ENCODE data around the gene OPTC.

The OPTC gene

GRCh38 chr1:203528976-203529835 lies 35.3 kb downstream of the OPTC start:
- H3K9ac ChIP-seq (ENCODE audit: low read depth, low read length): no peak overlapping the region
- peaks cover 12% of the 10 kb centered on the region for H3K4me1 ChIP-seq (ENCODE audit: control insufficient read depth, insufficient read depth, low read length)
- H3K27me3 ChIP-seq (ENCODE audit: control insufficient read depth, insufficient read depth, low read length): no peaks in the 10 kb centered on the region
- H3K9me3 ChIP-seq (ENCODE audit: control insufficient read depth, insufficient read depth, low read length): no peaks in the 10 kb centered on the region
- no peak overlapping the region for H3K4me3 ChIP-seq (ENCODE audit: low read depth, low read length)
- no peaks in the 10 kb centered on the region for H3K36me3 ChIP-seq (ENCODE audit: control insufficient read depth, insufficient read depth, low read length)

DNA sequence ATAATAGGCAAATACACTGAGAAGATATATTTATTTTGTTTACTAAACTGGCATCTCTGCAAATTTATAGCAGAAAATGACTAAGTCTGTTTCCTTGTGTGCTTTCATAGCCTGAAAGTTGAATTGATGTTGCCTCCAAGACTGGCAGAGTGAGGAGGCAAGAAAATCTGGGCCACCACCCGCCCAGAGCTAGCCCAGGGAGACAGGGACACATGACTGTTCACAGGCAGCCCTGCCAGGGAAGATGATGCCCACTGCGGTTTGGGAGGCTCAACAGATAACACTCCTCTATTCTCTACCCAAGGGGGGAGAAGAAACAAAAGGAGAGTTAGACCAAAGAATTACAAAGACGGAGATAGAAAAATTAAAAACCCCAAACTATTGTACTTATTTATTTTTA lies 37.1 kb downstream of the OPTC start:
- Histone ChIP-seq H3K36me3 (ENCODE audit: control insufficient read depth, insufficient read depth, low read length) (no peaks in the 10 kb centered on the region), H3K4me3 (ENCODE audit: low read depth, low read length) (no peak overlapping the region), H3K27me3 (ENCODE audit: control insufficient read depth, insufficient read depth, low read length) (no peaks in the 10 kb centered on the region), H3K9ac (ENCODE audit: low read depth, low read length) (no peak overlapping the region), H3K9me3 (ENCODE audit: control insufficient read depth, insufficient read depth, low read length) (no peaks in the 10 kb centered on the region), H3K4me1 (ENCODE audit: control insufficient read depth, insufficient read depth, low read length) (no peaks in the 10 kb centered on the region)

DNA sequence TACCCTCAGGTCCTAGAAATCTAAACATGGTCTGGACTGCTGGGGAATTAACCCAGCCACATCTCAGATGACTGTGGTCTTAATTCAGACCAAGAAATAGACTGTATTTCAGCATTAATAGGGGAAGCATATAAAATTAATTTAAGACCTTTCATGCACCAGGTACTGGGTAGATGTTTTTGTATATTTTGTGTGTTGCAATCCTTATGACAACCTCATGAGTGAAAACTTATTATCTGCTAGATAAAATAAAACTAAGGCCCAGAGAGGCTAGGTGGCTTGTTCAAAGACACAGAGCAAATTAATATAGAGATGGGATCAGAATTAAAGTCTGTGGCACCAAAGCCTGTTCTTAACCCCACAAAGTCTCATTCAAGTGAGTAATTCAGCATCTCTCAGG lies 40.1 kb downstream of the OPTC start:
- no peaks in the 10 kb centered on the region for H3K4me1 ChIP-seq (ENCODE audit: control insufficient read depth, insufficient read depth, low read length)
- no peaks in the 10 kb centered on the region for H3K36me3 ChIP-seq (ENCODE audit: control insufficient read depth, insufficient read depth, low read length)
- no peak overlapping the region for H3K9ac ChIP-seq (ENCODE audit: low read depth, low read length)
- H3K4me3 ChIP-seq (ENCODE audit: low read depth, low read length): no peak overlapping the region
- no peaks in the 10 kb centered on the region for H3K27me3 ChIP-seq (ENCODE audit: control insufficient read depth, insufficient read depth, low read length)
- no peaks in the 10 kb centered on the region for H3K9me3 ChIP-seq (ENCODE audit: control insufficient read depth, insufficient read depth, low read length)

GRCh38 chr1:203534526-203534925 lies 40.6 kb downstream of the OPTC start:
- Histone ChIP-seq H3K4me3 (ENCODE audit: low read depth, low read length) (no peak overlapping the region), H3K9me3 (ENCODE audit: control insufficient read depth, insufficient read depth, low read length) (no peaks in the 10 kb centered on the region), H3K9ac (ENCODE audit: low read depth, low read length) (no peak overlapping the region), H3K4me1 (ENCODE audit: control insufficient read depth, insufficient read depth, low read length) (no peaks in the 10 kb centered on the region), H3K36me3 (ENCODE audit: control insufficient read depth, insufficient read depth, low read length) (no peaks in the 10 kb centered on the region), H3K27me3 (ENCODE audit: control insufficient read depth, insufficient read depth, low read length) (no peaks in the 10 kb centered on the region)

DNA sequence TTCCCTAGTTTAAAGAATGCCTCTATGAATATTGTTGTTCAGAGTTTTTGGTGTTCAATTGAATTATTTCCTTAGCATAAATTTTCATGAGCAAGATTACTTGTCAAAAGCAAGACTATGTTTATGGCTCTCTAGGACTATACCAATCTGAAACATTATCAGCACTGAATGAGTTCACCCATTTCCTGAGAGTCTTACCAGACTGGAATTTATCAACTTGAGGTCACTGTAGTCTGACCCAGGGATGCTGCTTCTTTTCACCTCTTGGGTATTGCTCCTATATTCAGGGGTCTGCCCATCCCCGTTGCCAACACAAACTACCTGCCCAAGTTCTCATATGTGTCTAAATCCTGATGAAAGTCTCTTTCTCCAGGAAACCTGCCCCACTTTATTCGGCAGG lies 42.6 kb downstream of the OPTC start:
- no peaks in the 10 kb centered on the region for H3K36me3 ChIP-seq (ENCODE audit: control insufficient read depth, insufficient read depth, low read length)
- no peaks in the 10 kb centered on the region for H3K4me1 ChIP-seq (ENCODE audit: control insufficient read depth, insufficient read depth, low read length)
- no peaks in the 10 kb centered on the region for H3K9me3 ChIP-seq (ENCODE audit: control insufficient read depth, insufficient read depth, low read length)
- H3K4me3 ChIP-seq (ENCODE audit: low read depth, low read length): no peak overlapping the region
- no peaks in the 10 kb centered on the region for H3K27me3 ChIP-seq (ENCODE audit: control insufficient read depth, insufficient read depth, low read length)
- no peak overlapping the region for H3K9ac ChIP-seq (ENCODE audit: low read depth, low read length)

GRCh38 chr1:203536980-203537455 lies 43.1 kb downstream of the OPTC start:
- H3K9ac ChIP-seq (ENCODE audit: low read depth, low read length): no peak overlapping the region
- H3K27me3 ChIP-seq (ENCODE audit: control insufficient read depth, insufficient read depth, low read length): no peaks in the 10 kb centered on the region
- H3K36me3 ChIP-seq (ENCODE audit: control insufficient read depth, insufficient read depth, low read length): no peaks in the 10 kb centered on the region
- no peaks in the 10 kb centered on the region for H3K4me1 ChIP-seq (ENCODE audit: control insufficient read depth, insufficient read depth, low read length)
- no peak overlapping the region for H3K4me3 ChIP-seq (ENCODE audit: low read depth, low read length)
- H3K9me3 ChIP-seq (ENCODE audit: control insufficient read depth, insufficient read depth, low read length): no peaks in the 10 kb centered on the region

- Histone ChIP-seq H3K4me1 (ENCODE audit: control insufficient read depth, insufficient read depth, low read length) (no peaks in the 10 kb centered on the region), H3K4me3 (ENCODE audit: low read depth, low read length) (no peak overlapping the region), H3K9me3 (ENCODE audit: control insufficient read depth, insufficient read depth, low read length) (no peaks in the 10 kb centered on the region), H3K36me3 (ENCODE audit: control insufficient read depth, insufficient read depth, low read length) (no peaks in the 10 kb centered on the region), H3K27me3 (ENCODE audit: control insufficient read depth, insufficient read depth, low read length) (no peaks in the 10 kb centered on the region), H3K9ac (ENCODE audit: low read depth, low read length) (no peak overlapping the region)
These were observed 44.0 kb downstream of the OPTC start for GRCh38 chr1:203537806-203538464.

- no peak overlapping the region for H3K4me3 ChIP-seq (ENCODE audit: low read depth, low read length)
- H3K4me1 ChIP-seq (ENCODE audit: control insufficient read depth, insufficient read depth, low read length): no peaks in the 10 kb centered on the region
- no peaks in the 10 kb centered on the region for H3K27me3 ChIP-seq (ENCODE audit: control insufficient read depth, insufficient read depth, low read length)
- no peaks in the 10 kb centered on the region for H3K36me3 ChIP-seq (ENCODE audit: control insufficient read depth, insufficient read depth, low read length)
- H3K9me3 ChIP-seq (ENCODE audit: control insufficient read depth, insufficient read depth, low read length): no peaks in the 10 kb centered on the region
- no peak overlapping the region for H3K9ac ChIP-seq (ENCODE audit: low read depth, low read length)
These were observed 44.8 kb downstream of the OPTC start for GRCh38 chr1:203538726-203539125.

- Histone ChIP-seq H3K9ac (ENCODE audit: low read depth, low read length) (no peak overlapping the region), H3K36me3 (ENCODE audit: control insufficient read depth, insufficient read depth, low read length) (no peaks in the 10 kb centered on the region), H3K4me3 (ENCODE audit: low read depth, low read length) (no peak overlapping the region), H3K4me1 (ENCODE audit: control insufficient read depth, insufficient read depth, low read length) (peaks cover 7% of the 10 kb centered on the region), H3K27me3 (ENCODE audit: control insufficient read depth, insufficient read depth, low read length) (no peaks in the 10 kb centered on the region), H3K9me3 (ENCODE audit: control insufficient read depth, insufficient read depth, low read length) (no peaks in the 10 kb centered on the region)
These were observed 46.0 kb downstream of the OPTC start for GRCh38 chr1:203539831-203540546.

DNA sequence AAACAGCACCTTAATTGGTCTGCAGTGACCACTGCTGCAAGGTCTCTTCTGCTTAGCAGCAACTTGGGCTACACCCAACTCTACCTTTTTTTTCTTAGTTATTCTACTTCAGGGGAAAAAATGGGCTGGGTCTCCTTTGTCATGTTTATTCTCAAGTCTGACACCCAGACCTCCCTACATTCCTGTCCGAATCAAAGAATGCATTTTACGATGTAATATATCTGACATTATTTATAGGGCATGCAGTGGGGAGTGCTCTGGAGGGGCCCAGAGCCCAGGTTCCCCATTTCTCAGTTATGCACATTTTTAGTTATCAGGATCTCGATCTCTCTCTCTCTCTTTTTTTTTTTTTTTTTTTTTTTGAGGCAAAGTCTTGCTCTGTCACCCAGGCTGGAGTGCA lies 50.5 kb downstream of the OPTC start:
- Histone ChIP-seq H3K9ac (ENCODE audit: low read depth, low read length) (no peak overlapping the region), H3K9me3 (ENCODE audit: control insufficient read depth, insufficient read depth, low read length) (no peaks in the 10 kb centered on the region), H3K4me1 (ENCODE audit: control insufficient read depth, insufficient read depth, low read length) (peaks cover 26% of the 10 kb centered on the region), H3K27me3 (ENCODE audit: control insufficient read depth, insufficient read depth, low read length) (no peaks in the 10 kb centered on the region), H3K4me3 (ENCODE audit: low read depth, low read length) (no peak overlapping the region), H3K36me3 (ENCODE audit: control insufficient read depth, insufficient read depth, low read length) (no peaks in the 10 kb centered on the region)

- Histone ChIP-seq H3K4me1 (ENCODE audit: control insufficient read depth, insufficient read depth, low read length) (peaks cover 26% of the 10 kb centered on the region), H3K4me3 (ENCODE audit: low read depth, low read length) (no peak overlapping the region), H3K9me3 (ENCODE audit: control insufficient read depth, insufficient read depth, low read length) (no peaks in the 10 kb centered on the region), H3K27me3 (ENCODE audit: control insufficient read depth, insufficient read depth, low read length) (no peaks in the 10 kb centered on the region), H3K9ac (ENCODE audit: low read depth, low read length) (no peak overlapping the region), H3K36me3 (ENCODE audit: control insufficient read depth, insufficient read depth, low read length) (no peaks in the 10 kb centered on the region)
These were observed 51.2 kb downstream of the OPTC start for GRCh38 chr1:203544978-203545816.
